GM21786 (cell line): ENCODE measurements around the gene ARMC9.

Experiments
- ATAC-seq: cut with Tn5 transposase; IDR thresholded peaks from one replicate; pipeline ENCODE4 v1.9.1; 2021; ENCODE audit not compliant: unreplicated experiment

Gene ARMC9

GRCh38 chr2:231306791-231307393 is 108.5 kb downstream of the ARMC9 start:
- ATAC-seq: no peak

- ATAC-seq: no peak
Measured at GRCh38 chr2:231308219-231308618, 109.8 kb downstream of the ARMC9 start.

- no peak for ATAC-seq
Measured at GRCh38 chr2:231308631-231309428, 110.4 kb downstream of the ARMC9 start.

DNA sequence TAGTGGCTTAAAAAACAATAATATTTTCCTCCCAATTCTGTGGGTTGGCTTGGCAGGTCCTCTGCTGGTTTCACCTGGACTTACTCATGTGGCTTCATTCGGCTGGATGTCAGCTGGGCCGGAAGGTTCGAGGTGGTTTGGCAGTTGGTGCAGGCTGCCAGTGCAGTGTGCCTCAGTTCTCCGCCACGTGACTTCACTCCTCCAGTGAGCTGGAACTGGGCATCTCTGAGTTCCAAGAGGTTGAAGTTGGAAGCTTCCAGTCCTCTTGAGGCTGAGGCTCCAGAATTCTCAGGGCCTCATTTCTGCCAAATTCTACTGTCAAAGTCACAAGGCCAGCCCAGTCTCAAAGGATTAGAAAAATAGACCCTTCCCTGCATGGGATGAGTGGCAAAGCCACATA is 113.6 kb downstream of the ARMC9 start:
- no peak for ATAC-seq

DNA sequence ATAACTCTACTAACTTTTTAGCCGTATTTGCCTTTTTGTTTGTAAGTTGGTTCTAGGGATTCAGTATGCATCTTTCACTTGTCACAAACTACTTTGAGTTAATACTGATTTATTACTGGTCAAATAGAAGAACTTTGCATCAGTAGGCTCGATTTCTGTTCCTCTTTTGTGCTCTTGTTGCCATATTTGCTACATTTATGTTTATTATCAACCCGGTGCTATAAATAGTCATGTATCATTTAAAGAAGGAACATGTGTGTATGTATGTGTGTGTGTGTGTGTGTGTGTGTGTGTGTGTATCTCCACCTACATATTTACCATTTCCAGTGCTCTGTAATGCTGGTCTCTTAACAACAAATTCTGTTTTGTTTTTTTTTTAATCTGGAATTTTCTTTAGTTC is 117.5 kb downstream of the ARMC9 start:
- ATAC-seq: no peak

- ATAC-seq: no peak
Measured at GRCh38 chr2:231317579-231317978, 119.1 kb downstream of the ARMC9 start.

DNA sequence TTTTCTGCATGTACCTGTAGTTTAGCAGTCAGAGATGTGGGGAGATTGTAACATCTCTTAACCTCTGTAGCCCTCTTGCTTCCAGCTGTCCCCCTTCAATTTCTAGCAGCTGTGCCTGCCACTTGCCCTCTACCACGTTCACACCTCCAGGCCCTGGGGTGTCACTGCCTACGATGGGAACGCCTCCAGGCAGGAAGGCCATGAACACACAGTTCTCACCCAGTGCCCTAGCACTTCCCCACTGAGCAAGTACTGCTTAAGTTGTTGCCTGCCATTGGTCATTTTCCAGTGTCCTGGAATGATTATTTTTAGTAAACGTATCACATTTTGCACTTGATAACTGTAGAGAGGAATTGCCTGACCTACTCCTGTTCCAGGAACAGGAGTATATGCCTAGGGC is 120.0 kb downstream of the ARMC9 start:
- ATAC-seq: no peak

- ATAC-seq: no peak
Measured at GRCh38 chr2:231318954-231319353, 120.5 kb downstream of the ARMC9 start.

GRCh38 chr2:231319867-231320266 is 121.4 kb downstream of the ARMC9 start:
- ATAC-seq: no peak

DNA sequence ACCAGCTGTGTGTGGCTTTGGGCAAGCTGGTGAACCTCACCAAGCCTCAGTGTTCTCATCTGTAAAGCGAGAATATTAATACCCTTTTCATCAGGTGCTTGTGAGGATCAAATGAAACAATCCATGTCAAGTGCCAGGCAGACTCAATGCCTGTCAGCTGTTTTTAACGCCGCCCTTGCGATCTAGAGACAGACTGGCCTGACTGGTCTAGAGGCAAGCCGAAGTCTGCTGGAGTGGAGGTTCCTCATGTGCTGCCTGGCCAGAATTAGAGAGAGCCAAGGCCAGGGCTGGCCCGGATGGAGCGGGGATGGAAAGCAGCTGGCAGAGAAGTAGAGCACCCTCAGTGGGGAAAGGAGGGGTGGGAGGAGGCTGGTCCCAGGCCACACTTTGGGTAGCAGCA is 122.6 kb downstream of the ARMC9 start:
- no peak for ATAC-seq

DNA sequence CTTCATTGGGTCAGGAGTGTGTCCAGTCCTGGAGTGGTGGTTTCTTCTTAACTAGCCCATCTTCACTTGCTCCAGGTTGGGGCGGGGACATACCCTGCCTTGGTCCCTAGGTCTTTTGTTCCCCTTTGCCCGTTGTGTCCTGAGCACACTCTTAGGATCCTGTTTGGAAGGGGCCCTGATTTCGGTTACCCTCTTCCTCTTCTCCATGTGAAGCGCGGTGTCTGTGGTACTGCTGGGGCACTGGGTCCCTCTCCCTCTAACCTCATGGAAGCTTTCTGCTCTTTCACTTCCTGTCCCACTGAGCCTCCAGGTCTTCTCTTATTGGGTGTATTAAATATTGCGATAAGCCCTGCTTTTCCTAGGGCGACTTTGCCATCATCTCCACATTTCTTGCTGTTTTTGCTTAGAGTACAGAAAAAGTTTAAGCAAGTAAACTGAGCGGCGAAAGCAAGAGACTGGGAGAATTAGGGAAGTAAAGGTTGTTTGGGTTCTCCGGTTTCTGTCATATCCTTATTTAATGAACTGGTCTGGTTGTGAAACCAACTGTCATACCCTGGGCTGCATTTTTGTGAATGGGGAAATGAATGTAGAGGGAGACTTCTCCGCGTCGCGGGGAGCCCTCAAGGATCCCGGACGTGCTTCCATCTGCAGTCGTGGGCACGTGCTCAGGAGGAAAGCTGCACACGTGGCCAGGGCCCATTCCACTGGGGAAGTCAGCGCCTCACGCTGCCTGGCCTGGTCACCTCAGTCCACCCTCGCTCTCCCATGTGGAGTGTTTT is 123.3 kb downstream of the ARMC9 start:
- ATAC-seq: no peak

DNA sequence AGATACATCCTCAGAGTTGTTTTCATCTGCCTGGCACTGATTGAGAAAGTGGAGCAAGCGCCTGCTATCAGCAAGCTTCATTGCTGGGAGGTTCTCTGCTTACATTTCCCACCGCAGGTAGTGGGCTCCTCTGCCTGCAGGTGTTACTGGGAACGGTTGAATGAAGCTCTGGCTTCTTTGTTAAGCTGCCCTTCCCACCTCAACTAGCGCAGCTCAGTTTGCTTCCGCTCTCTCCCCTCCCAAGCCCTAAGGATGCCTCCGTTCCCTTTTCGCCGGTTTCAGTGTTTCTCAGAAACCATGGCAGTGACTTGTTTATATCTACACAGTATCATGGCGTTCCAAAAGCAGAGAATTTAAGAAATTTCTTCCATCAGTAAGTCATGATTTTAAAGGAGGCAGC is 124.9 kb downstream of the ARMC9 start:
- no peak for ATAC-seq

DNA sequence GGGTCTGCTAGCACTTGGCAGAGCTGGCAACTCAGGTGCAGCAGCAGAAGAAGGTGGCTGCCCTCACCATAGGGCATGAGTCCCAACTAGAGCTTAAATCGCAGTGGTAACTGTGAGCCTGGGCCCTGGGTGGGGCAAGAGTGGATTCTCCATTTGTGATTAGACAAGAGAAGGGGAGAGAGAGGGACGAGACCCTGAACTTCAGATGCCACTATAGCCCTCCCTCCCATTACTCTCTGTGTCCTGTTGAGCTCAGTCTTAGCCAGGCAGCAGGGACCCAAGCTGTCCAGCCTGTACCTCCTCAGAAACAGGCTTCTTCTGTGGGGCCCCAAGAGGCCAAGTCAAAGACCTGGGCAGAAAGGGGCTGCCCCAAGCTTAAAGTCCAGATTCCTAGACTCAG is 127.4 kb downstream of the ARMC9 start:
- no peak for ATAC-seq

DNA sequence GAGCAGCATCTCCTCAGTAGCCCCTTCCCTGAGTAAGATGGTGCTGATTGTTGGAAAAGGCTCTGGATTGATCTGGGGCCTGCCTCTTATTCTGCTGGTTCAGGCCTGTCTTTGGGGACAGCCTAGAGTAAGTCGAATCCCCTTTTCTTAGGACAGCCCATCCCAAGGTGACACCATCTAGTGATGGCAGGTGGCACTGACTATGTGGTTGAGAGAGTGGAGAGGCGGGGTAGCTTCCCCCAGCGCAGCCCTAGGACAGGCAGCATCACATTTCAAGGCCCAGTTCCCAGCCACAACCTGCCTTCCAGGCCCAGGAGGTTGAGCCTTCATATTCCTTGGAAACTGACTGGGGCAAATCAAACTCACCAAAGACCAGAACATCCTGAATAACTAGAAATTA is 128.0 kb downstream of the ARMC9 start:
- ATAC-seq: no peak

- ATAC-seq: no peak
Measured at GRCh38 chr2:231330311-231330710, 131.9 kb downstream of the ARMC9 start.

DNA sequence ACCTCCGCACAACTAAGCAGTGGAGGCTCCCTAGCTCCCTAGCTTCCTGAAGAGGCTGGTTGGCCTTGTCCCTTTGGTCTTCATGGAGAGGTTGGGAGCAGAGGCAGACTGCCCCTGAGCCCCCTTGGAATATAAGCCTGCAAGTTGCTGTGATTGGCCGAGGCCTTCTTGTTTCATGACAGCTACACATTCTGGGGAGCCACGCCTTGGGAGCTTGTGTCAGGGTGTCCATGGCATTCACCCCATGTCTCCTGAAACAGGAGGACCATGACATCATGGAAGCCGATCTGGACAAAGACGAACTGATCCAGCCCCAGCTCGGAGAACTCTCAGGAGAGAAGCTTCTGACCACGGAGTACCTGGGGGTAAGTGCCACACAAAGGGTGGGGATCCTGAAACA is 133.1 kb downstream of the ARMC9 start:
- no peak for ATAC-seq

DNA sequence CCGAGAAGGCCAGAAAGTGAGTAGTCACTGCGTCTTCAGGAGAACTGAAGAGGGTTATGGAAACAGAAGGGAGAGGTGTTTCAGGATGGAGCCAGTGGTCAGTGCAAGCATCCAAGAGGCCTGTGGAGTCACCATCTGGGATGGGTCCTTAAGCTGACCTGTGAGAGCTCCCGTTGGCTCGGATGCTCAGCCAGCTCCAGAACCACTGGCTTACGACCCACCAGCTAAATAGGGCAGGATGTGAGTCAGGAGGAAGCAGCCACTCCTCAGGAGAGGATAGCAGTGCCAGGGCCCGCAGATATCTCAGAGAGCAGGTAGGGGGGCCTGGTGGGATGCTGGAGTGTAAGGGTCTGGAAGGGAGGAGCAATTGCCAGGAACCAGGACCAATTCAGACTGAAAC is 134.0 kb downstream of the ARMC9 start:
- no peak for ATAC-seq

GRCh38 chr2:231332872-231333500 is 134.6 kb downstream of the ARMC9 start:
- no peak for ATAC-seq

- no peak for ATAC-seq
Measured at GRCh38 chr2:231334179-231334930, 135.9 kb downstream of the ARMC9 start.

GRCh38 chr2:231334981-231335380 is 136.6 kb downstream of the ARMC9 start:
- no peak for ATAC-seq

- ATAC-seq: no peak
Measured at GRCh38 chr2:231335591-231335990, 137.2 kb downstream of the ARMC9 start.
